Coronary artery (tissue), 2 donors: ENCODE data around the gene SGCA.

Source experiments
- DNase-seq: peaks from one replicate; pipeline ENCODE4 v3.0.0-alpha.2; 2017; ENCODE audit warnings: low spot score
- H3K27ac ChIP-seq, 2 donors: fragments of 200-600 bp; sonication (generic); one replicate each; pipeline ENCODE4 v1.5.1; 2016 to 2019
- H3K4me3 ChIP-seq: fragments of 200-600 bp; sonication (generic); 2 replicates; pipeline ENCODE4 v1.5.1; 2016; ENCODE audit warnings: mild to moderate bottlenecking, moderate library complexity
- TF ChIP-seq, protein P1 (sequence below): fragments of 200-600 bp; sonication (generic); IDR thresholded peaks from one replicate; pipeline ENCODE4 v1.5.1; 2019; ENCODE audit warnings: antibody characterized with exemption

The SGCA gene

DNA sequence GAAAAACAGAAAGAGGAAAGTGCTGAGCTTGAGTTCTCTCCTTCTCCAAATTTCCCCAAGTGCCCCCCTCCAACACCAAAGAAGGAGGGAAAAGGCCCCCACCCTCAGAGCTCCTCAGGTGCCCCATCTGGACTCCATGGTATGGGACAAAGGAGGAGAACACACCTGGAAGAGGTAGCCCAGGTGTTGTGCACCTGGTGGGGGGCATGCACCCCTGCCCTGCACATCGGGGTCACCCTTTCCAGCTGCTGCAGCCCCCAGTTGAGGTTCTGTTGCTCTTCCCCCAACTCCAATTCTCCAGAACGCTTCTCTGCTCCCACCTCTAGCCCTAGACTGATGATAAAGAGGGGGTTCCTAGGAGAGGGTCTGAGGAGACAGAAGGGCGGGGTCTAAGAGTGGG is 38.6 kb downstream of the SGCA start:
- no peak for DNase-seq
- H3K27ac ChIP-seq, result peak overlapping the region in 1 of 2 donors; percentile 86
- TF ChIP-seq, protein P1, sequence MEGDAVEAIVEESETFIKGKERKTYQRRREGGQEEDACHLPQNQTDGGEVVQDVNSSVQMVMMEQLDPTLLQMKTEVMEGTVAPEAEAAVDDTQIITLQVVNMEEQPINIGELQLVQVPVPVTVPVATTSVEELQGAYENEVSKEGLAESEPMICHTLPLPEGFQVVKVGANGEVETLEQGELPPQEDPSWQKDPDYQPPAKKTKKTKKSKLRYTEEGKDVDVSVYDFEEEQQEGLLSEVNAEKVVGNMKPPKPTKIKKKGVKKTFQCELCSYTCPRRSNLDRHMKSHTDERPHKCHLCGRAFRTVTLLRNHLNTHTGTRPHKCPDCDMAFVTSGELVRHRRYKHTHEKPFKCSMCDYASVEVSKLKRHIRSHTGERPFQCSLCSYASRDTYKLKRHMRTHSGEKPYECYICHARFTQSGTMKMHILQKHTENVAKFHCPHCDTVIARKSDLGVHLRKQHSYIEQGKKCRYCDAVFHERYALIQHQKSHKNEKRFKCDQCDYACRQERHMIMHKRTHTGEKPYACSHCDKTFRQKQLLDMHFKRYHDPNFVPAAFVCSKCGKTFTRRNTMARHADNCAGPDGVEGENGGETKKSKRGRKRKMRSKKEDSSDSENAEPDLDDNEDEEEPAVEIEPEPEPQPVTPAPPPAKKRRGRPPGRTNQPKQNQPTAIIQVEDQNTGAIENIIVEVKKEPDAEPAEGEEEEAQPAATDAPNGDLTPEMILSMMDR, result no peak
- no peak overlapping the region for H3K4me3 ChIP-seq

DNA sequence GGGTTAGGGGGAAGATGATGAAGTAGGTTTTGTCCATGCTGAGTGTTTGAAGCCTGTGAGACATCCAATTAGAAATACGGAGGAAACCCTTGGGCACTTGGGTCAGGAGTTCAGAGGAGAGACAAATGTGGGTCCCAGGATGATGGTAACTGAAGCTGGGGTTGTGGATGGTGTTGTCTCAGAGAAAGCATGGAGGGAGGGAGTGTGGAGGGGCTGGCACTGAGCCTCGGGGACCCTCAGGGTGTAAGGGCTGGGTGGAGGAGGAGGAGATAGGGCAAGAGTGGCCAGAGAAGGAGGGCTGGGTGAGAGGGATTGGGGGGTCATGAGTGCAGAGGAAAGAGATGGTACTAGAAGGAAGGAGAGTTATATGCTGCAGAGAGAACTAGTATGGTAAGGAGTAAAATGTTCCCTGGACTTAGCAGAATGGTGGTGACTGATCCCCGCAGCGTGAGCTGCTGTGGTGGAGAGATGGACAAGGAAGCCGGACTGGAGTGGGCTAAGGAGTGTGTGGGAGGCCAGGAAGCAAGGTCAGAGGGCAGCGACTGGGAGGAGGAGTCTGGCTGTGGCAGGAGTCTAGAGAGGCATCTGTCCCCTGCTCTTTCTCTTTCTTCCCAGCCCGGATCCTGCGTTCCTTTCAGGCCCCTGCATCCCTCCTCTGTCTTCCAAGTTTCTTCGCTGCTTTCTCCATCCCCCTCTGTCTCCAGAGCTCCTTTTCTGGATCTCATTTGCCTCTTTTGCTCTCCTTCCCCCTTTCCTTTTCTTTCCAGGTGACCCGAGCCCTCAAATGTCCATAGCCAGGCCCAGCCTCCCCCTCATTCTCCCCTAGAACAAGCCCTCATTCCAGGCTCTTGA is 39.5 kb downstream of the SGCA start:
- TF ChIP-seq, protein P1, result no peak
- Histone ChIP-seq H3K4me3 (no peak overlapping the region), H3K27ac (peak overlapping the region; percentile 68 to 86)
- DNase-seq, result no peak

DNA sequence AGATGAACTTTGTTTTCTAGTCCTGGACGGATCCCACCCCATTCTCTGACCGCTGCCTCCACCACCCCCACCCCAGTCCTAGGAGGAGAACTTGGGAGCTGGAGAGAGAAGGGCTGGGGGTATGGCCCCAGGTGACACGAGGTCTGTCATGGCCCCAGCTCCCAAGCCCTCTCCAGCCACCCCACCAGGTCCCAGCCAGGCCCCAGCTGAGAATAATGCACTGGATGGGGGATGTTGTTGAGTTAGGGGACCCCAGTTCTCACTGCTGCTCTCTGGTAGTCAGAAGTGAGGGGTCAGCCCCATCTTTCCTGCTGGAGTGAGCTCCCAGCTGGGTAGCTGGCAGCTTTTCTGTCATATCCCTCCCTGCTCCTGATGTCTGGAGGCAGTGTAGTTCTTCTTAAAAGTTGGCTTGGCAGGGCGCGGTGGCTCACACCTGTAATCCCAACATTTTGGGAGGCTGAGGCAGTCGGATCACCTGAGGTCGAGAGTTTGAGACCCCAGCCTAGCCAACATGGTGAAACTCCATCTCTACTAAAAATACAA is 40.2 kb downstream of the SGCA start:
- TF ChIP-seq, protein P1, result no peak
- Histone ChIP-seq H3K27ac (peak overlapping the region; percentile 68 to 86), H3K4me3 (no peak overlapping the region)
- no peak for DNase-seq

DNA sequence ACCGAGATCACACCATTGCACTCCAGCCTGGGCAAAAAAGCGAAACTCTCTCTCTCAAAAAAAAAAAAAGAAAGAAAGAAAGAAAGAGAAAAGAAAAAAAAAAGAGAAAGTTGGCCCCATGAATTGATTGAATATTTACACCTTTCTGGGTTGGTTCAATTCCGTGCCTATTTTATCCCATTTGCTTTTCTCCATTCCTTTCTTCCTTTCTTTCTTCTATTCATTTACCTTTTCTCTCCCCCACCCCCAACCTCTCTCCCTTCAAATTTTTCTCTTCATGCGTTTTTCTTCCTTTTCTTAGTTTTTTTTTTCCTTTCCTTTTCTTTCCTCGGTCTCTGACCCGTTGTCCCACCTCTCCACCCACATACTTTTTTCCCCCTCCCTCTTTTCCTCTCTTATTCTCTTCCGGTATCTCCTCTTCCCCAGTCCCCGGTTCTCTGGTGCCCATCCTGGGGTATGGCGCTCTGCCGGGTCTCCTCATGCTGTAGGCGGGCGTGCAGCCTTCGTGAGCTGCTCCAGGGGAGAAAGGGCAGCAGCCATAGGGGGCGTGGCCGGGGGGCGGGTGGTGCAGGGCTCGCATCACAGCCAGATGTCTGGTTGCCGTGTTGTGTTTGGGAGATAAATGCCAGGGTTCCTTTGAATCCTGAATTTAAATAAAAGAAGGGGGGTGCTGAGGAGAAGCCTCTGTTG is 40.9 kb downstream of the SGCA start:
- TF ChIP-seq, protein P1, result no peak
- Histone ChIP-seq H3K4me3 (peak overlapping the region; percentile 32), H3K27ac (peak overlapping the region; percentile 64 to 98)
- peak; percentile 82 for DNase-seq

DNA sequence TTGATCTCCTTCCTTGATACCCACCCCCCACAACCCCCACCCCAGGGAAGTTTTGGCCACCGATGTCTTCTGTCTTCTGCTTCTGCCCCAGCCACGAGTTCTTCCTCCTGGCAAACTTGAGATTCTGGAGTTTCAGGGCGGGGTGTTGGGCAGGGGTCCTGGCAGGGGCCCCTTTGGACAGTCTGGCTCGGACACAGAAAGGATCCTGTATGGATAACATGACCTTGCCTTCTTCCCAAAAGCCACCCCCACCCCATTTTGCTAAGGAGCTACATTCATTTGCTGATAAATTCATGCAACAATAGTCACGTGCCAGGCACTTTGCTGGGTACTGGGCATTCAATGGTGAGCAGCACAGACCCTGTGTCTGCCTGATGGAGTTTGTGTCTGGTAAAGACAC is 41.5 kb downstream of the SGCA start:
- Histone ChIP-seq H3K27ac (peak overlapping the region; percentile 76 to 98), H3K4me3 (no peak overlapping the region)
- TF ChIP-seq, protein P1, result no peak
- DNase-seq, result peak; percentile 62

DNA sequence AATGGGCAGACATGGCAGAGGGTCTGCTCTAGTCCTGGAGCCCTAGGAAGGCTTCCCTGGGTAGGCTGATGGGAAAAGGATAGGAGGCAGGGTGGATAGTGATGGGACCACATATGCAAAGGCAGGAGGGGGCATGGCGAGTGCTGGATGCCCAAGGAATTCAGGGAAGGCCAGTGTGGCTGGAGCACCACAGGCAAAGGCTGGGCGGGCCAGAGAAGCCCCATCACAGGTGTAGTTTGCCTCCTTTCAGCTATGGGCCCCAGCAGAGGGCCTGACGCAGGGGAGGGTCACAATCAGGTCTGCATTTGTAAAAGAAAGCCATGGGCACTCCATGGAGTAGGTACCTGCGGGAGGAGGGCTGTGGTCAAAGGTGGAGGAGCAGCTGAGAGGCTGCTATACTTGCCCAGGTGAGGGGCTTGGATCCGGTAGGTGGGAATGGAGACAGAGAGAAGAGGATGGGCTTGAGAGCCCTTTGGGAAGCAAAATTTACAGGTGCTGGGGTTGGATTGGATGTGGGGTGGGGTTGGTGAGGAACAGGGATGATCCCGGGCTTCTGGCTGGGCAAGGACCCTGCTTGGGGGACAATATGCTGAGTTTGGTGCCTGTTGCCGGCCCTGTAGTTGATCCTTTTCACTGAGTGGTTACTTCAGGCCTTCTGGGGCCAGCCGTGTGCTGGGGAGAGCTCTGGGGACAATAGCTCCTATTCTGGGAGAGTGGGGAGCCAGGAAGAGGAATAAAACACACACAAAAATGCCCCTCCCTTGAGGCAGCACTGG is 42.2 kb downstream of the SGCA start:
- Histone ChIP-seq H3K27ac (peak overlapping the region; percentile 76 to 98), H3K4me3 (no peak overlapping the region)
- TF ChIP-seq, protein P1, result no peak
- peak; percentile 67 for DNase-seq
